ENCODE results near the gene ITGA3. TPM values are rescaled to one million over a fixed set of nuclear protein-coding genes. Genes with fewer than 3 reads are reported as not detected.

The ITGA3 gene
- total and polyA plus RNA-seq, 2 of the 13 experiments (the other 11 are each of a cell fraction or from before 2014, with no cell fraction given) = 0.48 to 0.69 TPM

DNA sequence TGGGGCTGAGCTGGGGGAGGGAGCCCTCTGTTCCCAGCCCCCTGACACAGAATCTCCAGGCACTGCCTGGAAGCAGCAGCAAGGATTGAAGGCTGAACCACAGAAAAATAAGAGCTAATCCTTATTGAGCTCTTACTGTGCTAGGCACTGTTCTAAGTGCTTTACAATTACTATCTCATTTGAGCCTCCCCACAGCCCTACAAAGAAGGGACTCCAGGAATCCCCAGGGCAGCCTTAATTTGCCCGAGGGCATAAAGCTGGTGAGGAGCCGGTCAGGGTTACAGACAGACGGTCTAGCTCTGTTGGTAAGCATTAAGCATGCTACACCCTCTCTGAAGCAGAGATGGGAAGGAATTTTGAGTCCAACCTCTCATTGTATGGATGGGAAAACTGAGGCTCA, 67.0 kb downstream of the ITGA3 start (continued):
- TF ChIP-seq, protein P1, sequence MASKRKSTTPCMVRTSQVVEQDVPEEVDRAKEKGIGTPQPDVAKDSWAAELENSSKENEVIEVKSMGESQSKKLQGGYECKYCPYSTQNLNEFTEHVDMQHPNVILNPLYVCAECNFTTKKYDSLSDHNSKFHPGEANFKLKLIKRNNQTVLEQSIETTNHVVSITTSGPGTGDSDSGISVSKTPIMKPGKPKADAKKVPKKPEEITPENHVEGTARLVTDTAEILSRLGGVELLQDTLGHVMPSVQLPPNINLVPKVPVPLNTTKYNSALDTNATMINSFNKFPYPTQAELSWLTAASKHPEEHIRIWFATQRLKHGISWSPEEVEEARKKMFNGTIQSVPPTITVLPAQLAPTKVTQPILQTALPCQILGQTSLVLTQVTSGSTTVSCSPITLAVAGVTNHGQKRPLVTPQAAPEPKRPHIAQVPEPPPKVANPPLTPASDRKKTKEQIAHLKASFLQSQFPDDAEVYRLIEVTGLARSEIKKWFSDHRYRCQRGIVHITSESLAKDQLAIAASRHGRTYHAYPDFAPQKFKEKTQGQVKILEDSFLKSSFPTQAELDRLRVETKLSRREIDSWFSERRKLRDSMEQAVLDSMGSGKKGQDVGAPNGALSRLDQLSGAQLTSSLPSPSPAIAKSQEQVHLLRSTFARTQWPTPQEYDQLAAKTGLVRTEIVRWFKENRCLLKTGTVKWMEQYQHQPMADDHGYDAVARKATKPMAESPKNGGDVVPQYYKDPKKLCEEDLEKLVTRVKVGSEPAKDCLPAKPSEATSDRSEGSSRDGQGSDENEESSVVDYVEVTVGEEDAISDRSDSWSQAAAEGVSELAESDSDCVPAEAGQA (IDR thresholded peaks at IDR 0.05; ENCODE audit: low read depth) = no peak
- TF ChIP-seq, protein P1 (CRISPR knock-in tag; IDR thresholded peaks at IDR 0.05; ENCODE audit: borderline replicate concordance) = no peak
- TF ChIP-seq, protein P2, sequence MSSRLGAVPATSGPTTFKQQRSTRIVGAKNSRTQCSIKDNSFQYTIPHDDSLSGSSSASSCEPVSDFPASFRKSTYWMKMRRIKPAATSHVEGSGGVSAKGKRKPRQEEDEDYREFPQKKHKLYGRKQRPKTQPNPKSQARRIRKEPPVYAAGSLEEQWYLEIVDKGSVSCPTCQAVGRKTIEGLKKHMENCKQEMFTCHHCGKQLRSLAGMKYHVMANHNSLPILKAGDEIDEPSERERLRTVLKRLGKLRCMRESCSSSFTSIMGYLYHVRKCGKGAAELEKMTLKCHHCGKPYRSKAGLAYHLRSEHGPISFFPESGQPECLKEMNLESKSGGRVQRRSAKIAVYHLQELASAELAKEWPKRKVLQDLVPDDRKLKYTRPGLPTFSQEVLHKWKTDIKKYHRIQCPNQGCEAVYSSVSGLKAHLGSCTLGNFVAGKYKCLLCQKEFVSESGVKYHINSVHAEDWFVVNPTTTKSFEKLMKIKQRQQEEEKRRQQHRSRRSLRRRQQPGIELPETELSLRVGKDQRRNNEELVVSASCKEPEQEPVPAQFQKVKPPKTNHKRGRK (CRISPR knock-in tag; IDR thresholded peaks at IDR 0.05) = no peak

DNA sequence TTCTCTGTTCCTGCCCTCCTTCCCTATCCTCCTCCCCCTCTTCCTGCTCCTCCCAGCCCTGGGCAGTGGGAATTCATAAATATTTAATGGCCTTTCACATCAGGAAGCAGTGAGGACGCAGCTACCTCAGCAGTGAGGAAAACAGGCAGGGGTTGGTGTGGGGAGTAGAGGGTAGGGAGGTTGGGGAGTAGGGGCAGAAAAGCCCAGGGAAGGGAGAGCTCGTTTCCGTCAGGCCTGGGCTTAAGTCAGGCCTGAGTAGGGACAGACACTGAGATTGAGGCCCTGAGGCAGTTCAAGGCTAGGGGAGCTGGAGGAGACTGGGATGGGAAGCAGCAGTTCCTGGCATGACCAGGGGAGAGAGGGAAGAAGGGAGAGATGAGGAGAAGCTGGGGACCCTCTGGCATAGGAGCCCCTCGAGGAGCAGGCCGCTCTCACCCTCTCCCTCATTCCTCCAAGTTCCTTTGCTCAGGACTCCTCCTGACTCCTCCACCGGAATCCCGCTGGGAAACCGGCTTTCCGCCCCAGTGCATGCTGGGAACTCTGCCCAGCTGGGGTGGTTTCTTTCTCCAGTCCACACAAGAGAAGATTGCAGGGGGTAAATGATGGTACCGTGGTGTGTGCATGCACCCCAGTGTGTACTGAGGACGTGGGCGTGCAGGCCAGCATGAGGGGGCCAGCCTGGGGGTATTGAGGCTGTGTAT, 67.9 kb downstream of the ITGA3 start:
- in situ Hi-C loops (cut with HindIII; ENCODE audit: extremely low pct_ligation_motif_present, low pct_unique_long_range_greater_than_20kb) = no loop called here
- H3K27ac ChIP-seq (ENCODE audit: extremely low read length, insufficient read depth, low read length) = no peak overlapping the region
- H2AFZ ChIP-seq (ENCODE audit: low read length) = peak overlapping the region; percentile 39
- ATAC-seq = peak; percentile 54
- peaks cover 6 to 45% of the 10 kb centered on the region in 2 experiments for H3K27me3 ChIP-seq (ENCODE audit: control insufficient read depth in 1 of 2, insufficient read depth in 2 of 2, low read length in 2 of 2)
- H3K4me3 ChIP-seq (replicated peaks in 1 of 3; ENCODE audit: insufficient read depth in 1 of 3, low read depth in 2 of 3, low read length in 3 of 3) = peak overlapping the region; percentile 9 to 69 (median 34); a peak in 5 of 6 replicates
- no peak for FAIRE-seq
- POLR2A ChIA-PET = interaction anchor here (0.5 to 2.2 kb wide), 9 partner anchors 9 to 29 kb away, joined by 3 to 6 read pairs (median 4); no protein-coding TSS in a partner anchor
- H3K4me1 ChIP-seq (ENCODE audit: insufficient read depth, low read length) = peaks cover 40% of the 10 kb centered on the region
- no peak for DNase-seq (ENCODE audit: low spot score)
- CTCF ChIA-PET (ENCODE audit: low intra/inter-chr PET ratio, low total read pairs) = no interaction called here
- no peaks in the 10 kb centered on the region for H3K79me2 ChIP-seq (ENCODE audit: insufficient read depth, low read length)
- intact Hi-C loops (cut with micrococcal nuclease; ENCODE audit: unreplicated experiment) = no loop called here
- H4K20me1 ChIP-seq (ENCODE audit: insufficient read depth, low read length) = no peaks in the 10 kb centered on the region
- BruUV-seq (replicated peaks) = no TSS peak
- H3K36me3 ChIP-seq (replicated peaks in 1 of 2; ENCODE audit: control insufficient read depth in 1 of 2, insufficient read depth in 2 of 2, low read length in 2 of 2) = no peaks in the 10 kb centered on the region
- H3K9me3 ChIP-seq (ENCODE audit: low read length) = no peaks in the 10 kb centered on the region
- peak overlapping the region; percentile 82 for H3K4me2 ChIP-seq (ENCODE audit: low read depth, low read length)
- WGBS (ENCODE audit: low lambda C conversion rate) = 3% methylated on average over 11 of the region's 12 CpGs
- peak overlapping the region; percentile 51; the same call in 1 of the 2 replicates for H3K9ac ChIP-seq (ENCODE audit: insufficient read depth, low read depth, low read length)
- TF ChIP-seq, protein P3, sequence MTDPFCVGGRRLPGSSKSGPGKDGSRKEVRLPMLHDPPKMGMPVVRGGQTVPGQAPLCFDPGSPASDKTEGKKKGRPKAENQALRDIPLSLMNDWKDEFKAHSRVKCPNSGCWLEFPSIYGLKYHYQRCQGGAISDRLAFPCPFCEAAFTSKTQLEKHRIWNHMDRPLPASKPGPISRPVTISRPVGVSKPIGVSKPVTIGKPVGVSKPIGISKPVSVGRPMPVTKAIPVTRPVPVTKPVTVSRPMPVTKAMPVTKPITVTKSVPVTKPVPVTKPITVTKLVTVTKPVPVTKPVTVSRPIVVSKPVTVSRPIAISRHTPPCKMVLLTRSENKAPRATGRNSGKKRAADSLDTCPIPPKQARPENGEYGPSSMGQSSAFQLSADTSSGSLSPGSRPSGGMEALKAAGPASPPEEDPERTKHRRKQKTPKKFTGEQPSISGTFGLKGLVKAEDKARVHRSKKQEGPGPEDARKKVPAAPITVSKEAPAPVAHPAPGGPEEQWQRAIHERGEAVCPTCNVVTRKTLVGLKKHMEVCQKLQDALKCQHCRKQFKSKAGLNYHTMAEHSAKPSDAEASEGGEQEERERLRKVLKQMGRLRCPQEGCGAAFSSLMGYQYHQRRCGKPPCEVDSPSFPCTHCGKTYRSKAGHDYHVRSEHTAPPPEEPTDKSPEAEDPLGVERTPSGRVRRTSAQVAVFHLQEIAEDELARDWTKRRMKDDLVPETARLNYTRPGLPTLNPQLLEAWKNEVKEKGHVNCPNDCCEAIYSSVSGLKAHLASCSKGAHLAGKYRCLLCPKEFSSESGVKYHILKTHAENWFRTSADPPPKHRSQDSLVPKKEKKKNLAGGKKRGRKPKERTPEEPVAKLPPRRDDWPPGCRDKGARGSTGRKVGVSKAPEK (CRISPR knock-in tag; IDR thresholded peaks at IDR 0.05; ENCODE audit: borderline replicate concordance) = no peak
- TF ChIP-seq ZFP1 (CRISPR knock-in tag; IDR thresholded peaks at IDR 0.05) = no peak
- TF ChIP-seq TOE1 (CRISPR knock-in tag; IDR thresholded peaks at IDR 0.05) = no peak
- TF ChIP-seq YEATS4 (CRISPR knock-in tag; IDR thresholded peaks at IDR 0.05; ENCODE audit: borderline replicate concordance) = no peak
- no peak for TF ChIP-seq POLR2G (IDR thresholded peaks at IDR 0.05; ENCODE audit: low read depth, low read length)
- TF ChIP-seq ATF7-NPFF (CRISPR knock-in tag; IDR thresholded peaks at IDR 0.05; ENCODE audit: low read depth) = no peak
- TF ChIP-seq ZBTB8A (CRISPR knock-in tag; IDR thresholded peaks at IDR 0.05; ENCODE audit: borderline replicate concordance, low read depth) = no peak
- no peak for TF ChIP-seq MAFG (CRISPR knock-in tag; IDR thresholded peaks at IDR 0.05)
